DMS 273 (cell line): Measurements from ENCODE around the gene SLC12A6.
A peak's percentile ranks its signal among the peaks of the same experiment; 100 is the strongest.
"Not testable (repeated sequence)": the region's sequence is repeated elsewhere in the genome, so short reads cannot be mapped to it uniquely, and the experiment has no call there.

Experiments
- DNase-seq: peaks from one replicate; lab custom pipeline; 2025; ENCODE audit not compliant: unreplicated experiment; lab: John Stamatoyannopoulos, UW

Gene SLC12A6

DNA sequence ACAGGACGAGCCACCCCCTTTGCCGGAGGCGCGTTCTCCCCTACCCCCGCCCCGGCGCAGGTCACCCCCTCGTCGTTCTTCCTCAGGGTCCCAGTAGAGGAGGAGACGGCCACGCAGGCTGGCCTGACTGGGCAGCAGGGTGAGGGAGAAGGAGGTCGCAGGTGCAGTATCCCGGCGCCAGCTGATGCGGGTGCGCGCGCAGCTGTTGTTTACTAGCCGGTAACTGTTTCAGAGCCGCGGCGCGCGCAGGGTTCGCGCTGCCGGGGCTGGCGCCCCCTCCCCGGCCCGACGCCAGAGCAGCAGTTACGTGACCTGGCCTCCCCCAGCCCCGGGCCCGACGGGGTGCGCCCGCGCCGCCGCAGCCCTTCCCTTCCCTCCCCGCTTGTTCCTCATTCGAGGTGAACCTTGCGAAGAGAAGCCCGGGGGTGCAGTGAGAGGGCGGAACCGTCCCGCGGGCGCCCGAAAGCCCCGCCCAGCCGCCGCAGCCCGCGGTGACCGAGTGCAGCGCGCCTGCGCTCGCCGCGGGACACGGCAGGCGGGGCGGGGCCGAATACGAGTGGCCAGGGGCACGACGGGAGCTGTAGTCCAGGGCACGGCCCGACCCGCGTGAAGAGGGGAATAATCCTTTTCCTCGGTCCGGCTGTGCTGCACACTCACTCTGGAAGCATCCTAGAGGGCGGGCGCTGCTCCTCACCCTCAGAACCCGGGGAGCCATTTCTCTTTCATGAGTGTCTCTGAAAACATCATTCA, at the start of gene SLC12A6:
SLC12A6 (minus strand) TSS at position 225 of the 750 bp plus-strand sequence. CDS start 1,101 bp downstream, outside the sequence.
- peak; percentile 94 for DNase-seq

DNA sequence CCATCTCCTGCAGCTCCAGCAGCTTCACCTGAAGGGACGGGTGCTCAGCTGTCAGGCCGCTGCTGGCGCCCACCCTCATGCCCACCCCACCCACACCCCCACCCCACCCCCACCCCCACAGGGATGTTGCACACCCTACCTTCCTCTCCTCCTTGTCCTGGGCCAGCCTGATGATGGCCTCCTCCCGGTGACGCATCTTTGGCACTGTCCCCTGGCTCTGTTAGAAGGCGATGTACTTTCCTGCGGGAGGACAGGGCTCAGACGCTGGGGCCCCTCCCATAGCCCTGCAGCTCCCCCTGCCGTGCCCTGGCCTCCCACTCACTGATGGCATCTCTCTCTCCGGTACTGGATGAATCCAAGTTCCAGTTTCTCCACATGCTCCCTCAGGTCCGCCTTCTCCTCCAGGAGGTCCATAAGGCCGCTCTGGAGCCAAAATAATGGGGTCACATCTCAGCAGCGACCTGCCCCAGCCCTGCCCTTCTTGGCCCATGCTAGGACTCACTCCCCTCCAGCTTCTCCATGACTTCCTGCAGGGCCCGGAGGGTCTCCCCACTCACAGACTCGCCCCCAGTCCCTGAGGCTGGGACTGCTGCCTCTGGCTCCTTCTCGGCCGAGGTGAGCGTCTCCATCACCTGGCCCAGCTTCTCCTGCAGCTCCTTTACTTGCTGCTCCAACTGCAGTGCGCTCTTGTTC, 44.4 kb upstream of the SLC12A6 start:
- DNase-seq, result not testable (repeated sequence)

DNA sequence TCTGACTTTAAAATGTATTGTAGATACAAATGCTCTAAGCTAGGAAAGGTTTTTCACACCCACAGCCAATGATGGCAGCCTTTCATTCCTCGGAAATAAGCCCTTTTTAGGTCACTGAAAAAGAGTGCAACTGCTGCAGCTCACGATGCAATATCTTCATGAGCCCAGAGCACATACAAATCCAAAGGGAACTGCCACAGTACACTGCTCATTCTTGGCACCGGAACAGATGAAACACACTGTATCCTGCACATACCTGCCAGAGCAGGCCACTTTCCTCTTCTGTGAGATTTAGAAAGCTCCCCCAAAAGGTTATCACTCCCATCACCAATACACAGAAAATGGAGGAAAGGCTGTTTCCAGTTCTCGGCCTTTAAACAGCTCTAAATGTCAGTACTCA, 42.9 kb upstream of the SLC12A6 start:
- DNase-seq, result not testable (repeated sequence)

DNA sequence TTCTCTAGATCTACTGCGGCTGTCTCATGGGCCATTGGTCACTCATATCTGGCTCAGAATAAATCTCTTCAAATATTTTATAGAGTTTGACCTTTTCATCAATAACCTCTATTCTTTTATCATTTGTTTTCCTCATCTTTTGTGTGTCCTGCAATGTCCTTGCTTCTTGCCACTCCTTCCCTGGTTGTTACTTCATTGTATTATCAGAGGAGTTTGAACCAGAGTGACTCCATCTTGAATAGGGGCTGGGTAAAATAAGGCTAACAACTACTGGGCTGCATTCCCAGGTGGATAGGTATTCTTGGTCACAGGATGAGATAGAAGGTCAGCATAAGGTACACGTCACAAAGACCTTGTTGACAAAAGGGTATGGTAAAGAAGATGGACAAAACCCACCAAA, 39.3 kb upstream of the SLC12A6 start:
- DNase-seq, result no peak

DNA sequence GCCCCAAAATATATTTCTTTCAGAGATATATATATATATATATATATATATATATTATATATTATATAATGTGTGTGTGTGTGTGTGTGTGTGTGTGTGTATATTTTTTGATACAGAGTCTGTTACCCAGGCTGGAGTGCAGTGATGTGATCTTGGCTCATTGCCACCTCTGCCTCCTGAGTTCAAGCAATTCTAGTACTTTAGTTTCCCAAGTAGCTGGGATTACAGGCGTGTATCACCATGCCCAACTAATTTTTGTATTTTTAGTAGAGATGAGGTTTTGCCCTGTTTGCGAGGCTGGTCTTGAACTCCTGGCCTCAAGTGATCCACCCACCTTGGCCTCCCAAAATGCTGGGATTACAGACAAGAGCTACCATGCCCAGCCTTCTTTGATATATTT, 38.0 kb upstream of the SLC12A6 start:
- not testable (repeated sequence) for DNase-seq

DNA sequence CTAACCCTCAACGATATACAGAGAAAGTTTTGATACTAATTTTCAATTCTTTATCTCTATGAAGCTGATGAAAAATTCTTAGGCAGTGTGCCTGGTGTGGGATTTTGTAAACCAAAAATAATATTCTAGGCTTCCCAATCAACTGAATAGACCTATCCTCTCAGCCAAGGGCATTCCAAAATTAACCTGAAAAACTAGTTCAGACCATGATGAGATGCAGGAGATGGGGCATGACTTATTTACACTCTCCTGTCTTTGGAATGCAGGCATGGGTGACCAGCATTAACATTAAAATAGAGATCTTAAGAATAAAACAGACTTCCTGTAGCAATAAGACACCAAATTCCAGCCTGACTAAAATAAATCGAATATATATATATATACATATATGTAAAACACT, 37.2 kb upstream of the SLC12A6 start:
- no peak for DNase-seq

DNA sequence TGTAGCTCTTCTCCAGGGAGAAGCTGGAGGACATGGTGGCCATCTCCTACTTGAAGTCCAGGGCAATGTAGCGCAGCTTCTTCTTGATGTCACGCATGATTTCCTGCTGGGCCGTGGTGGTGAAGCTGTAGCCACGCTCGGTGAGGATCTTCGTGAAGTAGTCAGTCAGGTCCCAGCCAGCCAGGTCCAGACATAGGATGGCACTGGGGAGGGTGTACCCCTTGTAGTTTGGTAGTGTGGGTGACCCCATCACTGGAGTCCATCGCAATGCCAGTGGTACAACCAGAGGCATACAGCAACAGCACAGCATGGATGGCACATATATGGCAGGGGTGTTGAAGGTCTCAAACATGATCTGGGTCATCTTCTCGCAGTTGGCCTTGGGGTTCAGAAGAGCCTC, 36.4 kb upstream of the SLC12A6 start:
- DNase-seq, result no peak

DNA sequence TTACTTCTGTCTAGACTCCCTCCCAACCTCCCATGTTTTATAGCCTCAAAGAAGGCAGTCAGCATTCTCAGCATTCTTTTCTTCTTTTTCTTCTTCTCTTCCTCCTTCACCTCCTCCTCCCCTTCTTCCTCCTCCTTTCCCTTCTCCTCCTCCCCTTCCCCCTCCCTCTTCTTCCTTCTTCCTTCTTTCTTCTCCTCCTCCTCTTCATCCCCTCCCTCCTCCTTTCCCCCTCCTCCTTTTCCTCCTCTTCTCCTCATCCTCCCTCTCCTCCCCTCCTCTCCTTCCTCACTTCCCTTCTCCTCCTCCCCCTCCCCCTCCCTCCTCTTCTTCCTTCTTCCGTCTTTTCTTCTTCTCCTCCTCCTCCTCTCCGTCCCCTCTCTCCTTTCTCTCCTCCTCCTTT, 33.1 kb upstream of the SLC12A6 start:
- no peak for DNase-seq

DNA sequence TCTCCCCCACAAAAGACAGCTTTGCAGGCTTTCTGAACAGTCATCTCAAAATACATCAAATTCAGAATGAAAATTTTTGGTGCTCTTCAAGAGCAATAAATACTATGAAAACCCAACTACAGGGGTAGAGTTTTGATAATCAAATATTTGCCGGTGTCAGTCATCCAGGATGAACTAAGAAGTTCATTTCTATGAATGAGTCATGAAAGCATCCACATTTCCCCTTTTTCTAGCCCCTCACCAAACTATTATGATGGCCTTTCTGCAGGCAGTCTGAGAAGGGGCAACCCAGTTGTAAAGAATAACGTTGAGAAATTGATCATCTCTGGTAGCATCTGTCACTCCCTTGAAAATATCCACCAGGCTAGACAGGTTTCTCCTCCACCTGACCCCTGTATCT, 32.5 kb upstream of the SLC12A6 start:
- no peak for DNase-seq

DNA sequence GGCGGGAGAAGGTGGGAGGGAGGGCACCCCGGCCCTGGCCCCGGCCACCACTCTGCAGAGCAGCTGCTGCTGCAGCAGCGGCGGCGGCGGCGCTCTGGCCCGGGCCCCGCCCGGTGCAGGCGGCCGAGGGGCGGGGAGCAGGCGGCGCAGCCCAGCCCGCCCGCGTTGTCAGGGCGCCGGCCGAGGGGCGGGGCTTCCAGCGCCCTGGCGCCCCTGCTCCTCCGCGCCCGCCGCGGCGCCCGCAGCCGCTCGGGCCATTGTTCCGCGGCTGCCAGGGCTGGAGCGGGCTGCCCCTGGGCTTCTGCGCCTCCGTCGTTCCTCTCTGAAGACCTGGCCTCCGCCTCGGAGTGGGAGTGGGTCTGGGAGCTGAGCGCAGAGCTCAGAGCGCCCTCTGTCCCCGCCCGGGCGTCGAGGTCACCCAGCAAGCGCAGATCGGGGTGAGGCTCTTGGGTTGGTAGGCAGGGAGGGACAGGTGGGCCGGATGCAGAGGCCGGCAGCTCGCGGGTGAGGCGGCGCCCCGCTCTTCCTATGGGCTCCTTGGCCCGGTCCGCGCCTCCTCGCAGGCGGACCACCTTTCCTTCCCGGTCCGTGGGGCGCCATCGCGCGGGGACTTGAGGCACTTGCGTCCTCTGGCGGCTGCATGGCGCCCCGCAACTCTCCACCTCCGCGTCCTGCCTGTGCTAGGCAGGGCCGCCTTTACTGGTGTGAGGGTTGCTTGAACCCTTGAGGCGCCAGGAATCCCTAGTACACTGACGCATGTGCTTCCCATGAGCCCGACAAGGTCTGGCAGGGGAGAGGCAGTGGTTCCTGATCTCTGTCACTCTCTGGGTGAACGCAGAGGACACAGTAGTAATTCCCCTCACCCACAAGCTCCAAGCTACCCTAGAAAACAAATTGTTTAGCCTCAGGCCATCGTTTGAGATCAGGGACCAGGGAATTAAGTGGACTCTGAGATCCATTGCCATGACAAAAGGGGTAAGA, 29.8 kb upstream of the SLC12A6 start, which contains the start of gene LPCAT4:
LPCAT4 (minus strand) TSS at position 96 of the 981 bp plus-strand sequence. CDS start 96 bp downstream, outside the sequence.
- DNase-seq, result peak; percentile 92

DNA sequence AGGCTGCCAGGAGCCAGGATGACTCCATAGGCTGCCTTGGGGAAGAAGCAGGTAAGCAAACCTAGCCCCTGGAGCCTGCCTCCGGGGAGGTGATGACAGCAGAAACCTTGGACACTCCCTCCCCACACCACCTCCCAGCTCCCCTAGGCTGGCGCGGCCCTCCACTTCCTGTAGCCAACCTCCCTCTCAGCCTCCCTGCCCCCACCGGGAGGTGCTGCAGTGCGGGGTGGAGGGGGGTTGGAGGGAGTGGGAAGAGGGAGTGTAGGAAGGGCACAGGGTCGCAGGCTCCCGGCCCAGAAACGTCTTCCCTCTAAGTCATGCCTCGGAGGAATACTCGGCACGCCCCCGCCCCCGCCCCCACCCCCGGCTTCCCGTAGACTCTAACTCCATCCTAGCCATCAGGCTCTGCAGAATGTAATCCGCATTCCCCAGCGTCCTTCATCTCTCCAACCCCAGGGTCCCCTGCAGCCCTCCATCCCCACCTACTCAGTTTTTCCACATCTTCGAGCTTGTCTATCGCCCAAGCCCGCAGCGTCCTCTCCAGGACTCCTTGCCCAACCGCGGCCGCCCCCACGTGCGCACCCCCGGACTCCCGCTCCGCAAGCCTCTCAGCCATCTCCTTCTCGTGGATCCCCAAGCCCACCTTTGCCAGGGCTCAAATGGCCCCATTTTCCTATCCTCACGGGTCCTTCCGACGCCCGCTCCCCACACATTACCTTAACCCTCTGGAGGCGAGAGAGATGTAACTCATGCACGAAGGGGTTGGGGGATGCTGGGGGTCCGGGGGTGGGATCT, 28.9 kb upstream of the SLC12A6 start:
- peak; percentile 59 for DNase-seq

DNA sequence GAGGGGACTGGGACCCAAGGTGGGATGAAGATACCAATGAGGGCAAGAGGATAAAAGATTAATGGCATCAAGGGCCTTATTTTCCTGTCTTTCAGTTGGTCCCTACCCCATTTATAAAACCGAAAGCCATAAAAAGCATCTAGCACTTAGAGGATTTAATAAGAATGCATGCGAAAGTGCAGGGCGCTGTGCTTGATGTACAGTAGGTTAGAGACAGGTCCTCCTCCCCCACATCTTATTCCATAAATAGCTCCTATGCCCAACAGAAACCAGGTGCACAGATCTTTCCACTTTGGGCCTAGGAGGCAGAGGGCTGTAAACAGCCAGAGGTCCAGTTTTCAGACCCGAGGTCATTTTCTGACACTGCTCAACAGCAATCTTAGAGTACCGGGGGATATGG, 28.3 kb upstream of the SLC12A6 start:
- DNase-seq, result no peak

DNA sequence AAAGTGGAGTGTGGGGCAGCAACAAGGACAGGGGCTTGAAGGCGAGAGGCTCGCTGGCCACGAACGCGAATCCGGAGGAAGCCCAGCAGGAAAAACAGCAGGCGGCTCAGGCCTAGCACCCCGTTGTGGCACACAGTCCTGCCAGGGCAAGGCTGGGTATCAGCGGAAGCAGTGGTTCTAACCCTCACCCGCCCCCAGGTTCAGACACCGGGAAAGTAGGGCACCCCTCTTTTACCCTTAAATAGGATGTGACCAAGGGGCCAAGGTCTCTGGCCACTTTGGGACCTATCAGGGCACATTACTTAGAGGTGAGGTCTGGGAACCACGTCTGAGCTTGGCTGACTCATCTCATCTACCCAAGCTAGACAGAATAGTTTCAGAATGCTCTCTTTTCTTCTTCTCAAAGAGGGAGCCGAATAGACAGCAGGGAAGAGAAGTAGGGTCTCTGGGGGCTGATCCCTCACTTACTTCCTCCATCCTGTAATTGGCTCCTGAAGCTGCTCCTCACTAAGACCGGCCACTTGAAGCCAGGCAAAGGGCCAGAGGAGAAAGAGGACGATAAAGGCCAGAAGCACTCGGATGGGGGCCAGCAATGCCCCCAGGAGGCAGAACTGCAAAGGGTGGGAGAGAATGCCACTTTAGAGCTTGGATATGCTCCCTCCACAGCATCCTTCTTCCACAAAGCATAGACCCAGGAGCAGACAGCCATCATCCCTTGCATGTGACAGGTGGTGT, 27.7 kb upstream of the SLC12A6 start:
- DNase-seq, result no peak

DNA sequence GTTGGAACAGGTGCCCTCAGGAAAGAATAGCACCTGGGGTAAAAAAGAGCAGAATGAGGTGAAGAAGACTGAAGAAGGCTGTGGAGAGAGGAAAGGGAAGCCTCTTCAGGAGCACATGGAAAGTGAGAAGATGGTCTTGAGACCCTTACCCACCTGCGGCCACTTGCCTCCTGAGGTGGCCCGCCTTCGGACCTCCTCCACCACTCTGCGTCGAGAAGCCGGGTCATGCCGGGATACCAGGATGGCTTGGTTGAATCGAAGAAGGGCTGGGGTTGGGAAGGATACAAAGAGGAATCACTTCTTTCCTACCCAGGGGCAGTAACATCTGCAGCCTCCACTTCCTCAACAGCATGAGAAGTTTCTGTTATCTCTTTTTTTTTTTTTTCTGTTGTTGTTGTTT, 26.5 kb upstream of the SLC12A6 start:
- no peak for DNase-seq

DNA sequence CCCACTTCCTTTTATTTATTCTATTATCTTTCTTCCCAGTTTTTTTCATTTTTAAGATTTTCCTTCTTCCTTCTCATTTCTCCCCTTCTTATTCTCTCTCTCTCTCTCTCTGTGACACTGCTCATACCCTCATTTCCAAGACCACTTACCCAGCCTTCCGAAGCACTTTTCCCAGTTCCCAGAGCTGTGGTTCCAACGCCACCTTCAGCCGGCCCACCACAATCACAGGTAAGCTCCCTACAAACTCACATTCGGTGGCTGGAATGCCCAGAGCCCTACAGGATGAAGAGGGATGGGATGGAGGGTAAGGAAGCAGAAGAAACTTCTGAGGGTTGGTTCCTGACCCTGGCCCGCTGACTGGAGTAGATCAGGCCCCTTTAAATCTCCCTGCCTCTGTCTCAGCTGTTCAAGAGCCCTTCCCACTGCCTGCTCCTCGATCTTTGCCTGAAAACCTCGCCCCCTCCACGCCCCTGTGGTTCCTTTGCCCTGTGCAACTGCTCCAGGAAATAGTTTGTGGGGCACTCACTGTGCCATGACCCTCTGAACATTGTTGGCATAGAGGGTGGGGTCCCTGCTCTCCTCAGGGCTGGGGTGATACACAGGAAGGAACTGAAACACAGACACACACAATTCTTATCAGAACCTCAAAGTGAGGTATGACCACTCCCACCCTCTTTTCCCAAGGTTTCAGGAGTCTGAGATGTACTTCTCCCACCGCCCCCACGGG, 24.6 kb upstream of the SLC12A6 start:
- DNase-seq, result no peak

DNA sequence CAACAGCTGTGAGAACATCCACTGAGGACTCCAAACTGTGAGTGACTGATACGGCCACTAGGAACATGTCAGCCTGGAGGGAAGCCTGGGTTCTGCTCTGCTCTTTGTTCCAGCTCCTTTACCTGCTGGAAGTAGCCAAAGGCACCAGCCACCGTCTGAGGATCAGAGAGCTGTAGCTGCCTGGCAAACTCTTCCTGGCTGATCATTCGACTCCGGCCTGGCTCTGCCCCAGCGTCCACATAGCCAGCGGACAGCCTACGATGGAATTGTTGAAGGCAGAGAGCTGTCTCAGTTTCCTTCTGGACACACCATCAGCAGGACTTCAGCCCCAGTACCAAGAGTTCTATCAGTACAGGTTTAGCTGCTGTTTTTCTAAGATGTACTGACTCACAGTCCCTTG, 23.7 kb upstream of the SLC12A6 start:
- no peak for DNase-seq

DNA sequence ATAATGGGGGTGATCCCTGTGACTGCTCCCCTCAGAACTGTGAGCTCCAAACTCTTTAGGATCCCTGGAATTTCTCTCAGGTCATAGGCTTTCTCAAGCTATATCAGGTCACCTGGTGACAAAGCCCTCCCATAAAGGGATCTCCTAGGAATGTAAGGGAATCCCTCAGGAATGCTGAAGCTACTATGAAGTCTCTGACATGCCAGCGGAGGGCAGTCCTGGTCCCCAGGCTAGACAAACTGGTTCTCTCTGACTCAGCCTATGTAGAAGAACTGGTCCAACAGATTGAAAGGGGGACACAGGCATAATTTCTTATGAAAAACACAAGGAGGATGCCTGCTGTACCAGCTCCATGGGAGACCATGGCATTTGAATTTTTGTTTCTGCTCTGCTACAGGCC, 22.7 kb upstream of the SLC12A6 start:
- DNase-seq, result peak; percentile 1

DNA sequence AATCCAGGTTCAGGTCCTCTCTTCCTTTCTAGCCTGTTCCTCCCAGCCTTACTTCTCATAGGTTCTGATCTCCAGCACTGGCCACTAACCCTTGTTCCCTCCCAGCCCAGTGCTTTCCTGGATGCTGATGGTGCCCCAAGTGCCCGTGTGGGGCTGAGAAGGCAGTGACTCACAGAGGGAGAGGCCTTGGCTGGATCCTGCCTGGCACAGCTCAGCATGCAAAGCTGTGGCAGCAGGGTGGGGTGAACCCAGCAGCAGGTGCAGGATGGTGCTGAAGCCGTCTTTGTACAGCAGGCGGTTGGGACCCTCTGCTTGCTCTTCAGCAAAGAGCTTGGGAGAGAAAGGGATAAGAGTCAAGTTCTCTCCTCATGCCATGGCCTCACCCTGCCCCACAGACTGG, 21.8 kb upstream of the SLC12A6 start:
- no peak for DNase-seq

DNA sequence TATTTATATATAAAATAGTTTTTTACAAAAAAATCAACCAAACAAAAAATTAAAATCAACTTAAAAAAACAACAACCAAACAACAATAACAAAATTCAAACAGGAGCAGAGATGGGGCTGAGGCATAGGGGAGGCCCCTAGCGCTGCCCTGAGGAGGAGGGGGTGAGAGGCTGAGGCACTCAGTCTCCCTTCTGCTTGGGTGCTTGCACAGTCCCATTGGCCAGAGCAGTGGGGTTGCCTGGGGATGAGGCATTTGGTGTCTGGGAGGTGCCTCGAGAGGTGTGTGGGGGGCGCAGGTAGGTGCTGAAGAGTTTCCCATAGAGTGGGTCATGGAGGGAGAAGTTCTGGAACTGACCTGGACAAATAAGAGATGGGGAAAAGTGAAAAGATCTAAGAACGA, 21.4 kb upstream of the SLC12A6 start:
- no peak for DNase-seq
